HepG2 (cell line): Measurements from ENCODE around the gene SEMA4C. TPM values are rescaled to one million over a fixed set of nuclear protein-coding genes. Genes with fewer than 3 reads are reported as not detected.

Experiments used
- ATAC-seq: fragments of 200-7000 bp; cut with Tn5 transposase; 3 replicates; pipeline ENCODE4 v1.9.1; 2020; ENCODE audit warnings: mild to moderate bottlenecking, moderate library complexity
- BruUV-seq: library from RNA; stranded (reverse); fragments of 400-500 nt; replicated peaks from 2 replicates; lab custom pipeline; 2021; lab: Mats Ljungman, UMichigan
- CTCF ChIA-PET: fragments of 300-600 bp; formaldehyde crosslinking; extraction: SDS; loops from one replicate; lab custom pipeline; 2021; ENCODE audit warnings: low total read pairs, inconsistent platforms, low intra/inter-chr PET ratio; lab: Yijun Ruan, JAX
- POLR2A ChIA-PET: fragments of 350-600 bp; sonication (Branson Sonifier 250); formaldehyde crosslinking; loops from one replicate; lab custom pipeline; 2020; ENCODE audit warnings: antibody characterized with exemption, inconsistent platforms; lab: Yijun Ruan, JAX
- DNase-seq: peaks from one replicate; pipeline ENCODE4 v3.0.0-alpha.2; 2015; ENCODE audit warnings: low spot score
- FAIRE-seq: peaks from 3 replicates; lab custom pipeline; 2011; peaks lifted over from hg19 to GRCh38; lab: Jason Lieb, UNC
- H2AFZ ChIP-seq: one replicate; pipeline ENCODE4 v1.6.1; 2011; ENCODE audit warnings: low read length, inconsistent platforms
- H3K27ac ChIP-seq: fragments of 300-600 bp; 3 replicates; pipeline ENCODE4 v1.8.0; 2011; ENCODE audit warnings: mixed run types, mild to moderate bottlenecking, mixed read lengths, low read length, inconsistent platforms; ENCODE audit not compliant: insufficient read depth; ENCODE audit errors: extremely low read length
- H3K27me3 ChIP-seq, 2 experiments: fragments of 200-600 bp in 1 of 2; 2 replicates in 1 of 2; 3 replicates in 1 of 2; pipeline versions ENCODE4 v1.6.0 to v1.8.0; 2011; ENCODE audit warnings: low read length in 2 of 2, mild to moderate bottlenecking in 2 of 2, moderate library complexity in 2 of 2, inconsistent platforms in 1 of 2; ENCODE audit not compliant: insufficient read depth in 2 of 2, control insufficient read depth in 1 of 2
- H3K36me3 ChIP-seq, 2 experiments: fragments of 200-600 bp in 1 of 2; replicated peaks in 1 of 2; 2 replicates in 1 of 2; 3 replicates in 1 of 2; pipeline versions ENCODE4 v1.5.1 to v1.8.0; 2011; ENCODE audit warnings: low read length in 2 of 2, inconsistent platforms in 1 of 2; ENCODE audit not compliant: insufficient read depth in 2 of 2, control insufficient read depth in 1 of 2
- H3K4me1 ChIP-seq: 2 replicates; pipeline ENCODE4 v1.5.1; 2012; ENCODE audit warnings: low read length, inconsistent platforms; ENCODE audit not compliant: insufficient read depth
- H3K4me2 ChIP-seq: 2 replicates; pipeline ENCODE4 v1.6.0; 2011; ENCODE audit warnings: low read depth, low read length, inconsistent platforms
- H3K4me3 ChIP-seq, 3 experiments: fragments of 200-600 bp in 1 of 3; sonication (generic), shearing (Covaris generic) in 1 of 3; replicated peaks in 1 of 3; 2 replicates each; pipeline ENCODE4 v1.5.1; 2011 to 2016; ENCODE audit warnings: low read length in 3 of 3, inconsistent platforms in 2 of 3, low read depth in 2 of 3, mild to moderate bottlenecking in 2 of 3, control low read depth in 1 of 3, mixed read lengths in 1 of 3; ENCODE audit not compliant: insufficient read depth in 1 of 3
- H3K79me2 ChIP-seq: one replicate; pipeline ENCODE4 v1.6.1; 2011; ENCODE audit warnings: low read length, inconsistent platforms; ENCODE audit not compliant: insufficient read depth
- H3K9ac ChIP-seq: 2 replicates; pipeline ENCODE4 v1.6.0; 2011; ENCODE audit warnings: mild to moderate bottlenecking, low read depth, low read length, inconsistent platforms; ENCODE audit not compliant: insufficient read depth
- H3K9me3 ChIP-seq: 2 replicates; pipeline ENCODE4 v1.5.1; 2012; ENCODE audit warnings: mild to moderate bottlenecking, low read length
- H4K20me1 ChIP-seq: 2 replicates; pipeline ENCODE4 v1.6.0; 2011; ENCODE audit warnings: inconsistent platforms, mild to moderate bottlenecking, low read length, moderate library complexity; ENCODE audit not compliant: insufficient read depth
- ARID5B ChIP-seq: IDR thresholded peaks from 2 replicates; pipeline ENCODE4 v1.4.0; 2020; ENCODE audit warnings: mild to moderate bottlenecking, missing genetic modification reagents
- ARNTL ChIP-seq: sonication (generic); formaldehyde crosslinking; IDR thresholded peaks from 2 replicates; pipeline ENCODE4 v1.4.0; 2020; ENCODE audit warnings: mild to moderate bottlenecking, missing genetic modification reagents
- BRCA1 ChIP-seq: sonication (generic); formaldehyde crosslinking; IDR thresholded peaks from 2 replicates; pipeline ENCODE4 v1.4.0; 2020; ENCODE audit warnings: missing genetic modification reagents
- FOXA3 ChIP-seq: IDR thresholded peaks from 2 replicates; pipeline ENCODE4 v1.6.1; 2016; ENCODE audit warnings: missing genetic modification reagents, missing compliant biosample characterization
- FOXP4 ChIP-seq: sonication (generic); formaldehyde crosslinking; IDR thresholded peaks from 2 replicates; pipeline ENCODE4 v1.4.0; 2020; ENCODE audit warnings: missing genetic modification reagents
- GATAD2A ChIP-seq: IDR thresholded peaks from 2 replicates; pipeline ENCODE4 v1.6.1; 2016
- ISL2 ChIP-seq: sonication (generic); formaldehyde crosslinking; IDR thresholded peaks from 2 replicates; pipeline ENCODE4 v1.5.0; 2020; ENCODE audit warnings: missing genetic modification reagents
- PATZ1 ChIP-seq: sonication (generic); formaldehyde crosslinking; IDR thresholded peaks from 2 replicates; pipeline ENCODE4 v1.4.0; 2020; ENCODE audit warnings: missing genetic modification reagents
- PAXIP1 ChIP-seq: sonication (generic); formaldehyde crosslinking; conservative IDR thresholded peaks from 2 replicates; pipeline ENCODE4 v1.4.0; 2020; ENCODE audit warnings: mild to moderate bottlenecking, missing genetic modification reagents, moderate library complexity
- TCF7 ChIP-seq: sonication (generic); IDR thresholded peaks from 2 replicates; pipeline ENCODE4 v1.6.1; 2016; ENCODE audit warnings: antibody characterized with exemption, low read depth
- ZNF768 ChIP-seq: sonication (generic); formaldehyde crosslinking; IDR thresholded peaks from 2 replicates; pipeline ENCODE4 v1.4.0; 2020; ENCODE audit warnings: missing genetic modification reagents
- ZSCAN30 ChIP-seq: sonication (generic); formaldehyde crosslinking; IDR thresholded peaks from 2 replicates; pipeline ENCODE4 v1.5.0; 2020; ENCODE audit warnings: mild to moderate bottlenecking, missing genetic modification reagents
- WGBS: methylation state at CpG from one replicate; pipeline ENCODE4 v1.1.6; 2017; ENCODE audit warnings: low lambda C conversion rate; 5-methylcytosine and 5-hydroxymethylcytosine counted together
- in situ Hi-C: cut with HindIII; loops from 2 replicates; pipeline ENCODE4 v1.10.0; 2017; ENCODE audit warnings: low pct_unique_long_range_greater_than_20kb; ENCODE audit not compliant: extremely low pct_ligation_motif_present
- intact Hi-C: fragments of 100-400 bp; cut with micrococcal nuclease; formaldehyde crosslinking; loops from one replicate; pipeline ENCODE4 v1.10.0; 2022; ENCODE audit not compliant: unreplicated experiment
- polyA plus RNA-seq, 8 experiments: library from polyadenylated mRNA; depleted of rRNA in 3 of 8; stranded (reverse) in 7 of 8; unstranded in 1 of 8; fragments of >200 nt; fragmentation: Illumina TruSeq in 4 of 8; extraction: Trizol in 4 of 8; gene quantifications; 2 replicates each; pipeline versions ENCODE4 v1.2.1 to v1.2.3, GENCODE V29; 2011 to 2016; ENCODE audit warnings: low read depth in 4 of 8, missing spikeins in 1 of 8, mixed read lengths in 1 of 8; ENCODE audit not compliant: insufficient read depth in 1 of 8
- total RNA-seq, 5 experiments: library from RNA; depleted of rRNA; stranded (reverse); fragments of >200 nt; fragmentation: Illumina TruSeq; extraction: Trizol; gene quantifications; 2 replicates each; pipeline ENCODE4 v1.2.3, GENCODE V29; 2016; ENCODE audit warnings: low read depth in 1 of 5

Gene SEMA4C
- total and polyA plus RNA-seq, 2 of the 13 experiments (the other 11 are each of a cell fraction or from before 2014, with no cell fraction given): 25.9 to 46.6 TPM

- ATAC-seq (peak; percentile 62), FAIRE-seq (no peak), DNase-seq (peak; percentile 36)
- H3K27ac ChIP-seq: no peak overlapping the region
- H3K4me2 ChIP-seq: peak overlapping the region; percentile 30
- WGBS: 32% methylated on average over 19 of the region's 20 CpGs
- H3K79me2 ChIP-seq: no peaks in the 10 kb centered on the region
- no TSS peak for BruUV-seq
- intact Hi-C loops: no loop called here
- H3K9me3 ChIP-seq: no peaks in the 10 kb centered on the region
- no peak overlapping the region for H3K4me3 ChIP-seq
- ChIA-PET POLR2A (no interaction called here), CTCF (no interaction called here)
- H3K9ac ChIP-seq: no peak overlapping the region
- H3K4me1 ChIP-seq: peaks cover 23% of the 10 kb centered on the region
- no peak overlapping the region for H2AFZ ChIP-seq
- in situ Hi-C loops: no loop called here
- H3K27me3 ChIP-seq: peaks cover 7 to 72% of the 10 kb centered on the region in 2 experiments
- H4K20me1 ChIP-seq: no peaks in the 10 kb centered on the region
- H3K36me3 ChIP-seq: no peaks in the 10 kb centered on the region
- TF ChIP-seq TCF7 (peak; percentile 28; the same call in 1 of the 2 replicates), ARNTL (CRISPR knock-in tag) (no peak), ZNF768 (0 out of 2 replicates have a peak, but pooled peaks have one; percentile 19), FOXA3 (peak; percentile 47; the same call in 1 of the 2 replicates), GATAD2A (peak; percentile 13; the same call in 1 of the 2 replicates), FOXP4 (CRISPR knock-in tag) (peak; percentile 67; the same call in 1 of the 2 replicates), ZSCAN30 (CRISPR knock-in tag) (no peak), PATZ1 (CRISPR knock-in tag) (peak; percentile 73), PAXIP1 (peak; percentile 38), ISL2 (CRISPR knock-in tag) (0 out of 2 replicates have a peak, but pooled peaks have one; percentile 27), ARID5B (CRISPR knock-in tag) (peak; percentile 51), BRCA1 (CRISPR knock-in tag) (no peak)
Observed at GRCh38 chr2:96913398-96914202, 43.7 kb upstream of the SEMA4C start.
